ENCODE measurements around the gene LIN7A. TPM values are rescaled to one million over a fixed set of nuclear protein-coding genes. Genes with fewer than 3 reads are reported as not detected.

Gene LIN7A
- total and polyA plus RNA-seq, 2 of the 8 experiments (the other 6 are each of a cell fraction or from before 2014, with no cell fraction given): 5.8 to 22.0 TPM

GRCh38 chr12:80843969-80844368 lies 93.8 kb downstream of the LIN7A start (continued):
- no peak for TF ChIP-seq TBP (IDR thresholded peaks at IDR 0.05; ENCODE audit: low read depth, low read length)
- no peak for TF ChIP-seq HDAC6 (IDR thresholded peaks at IDR 0.05; ENCODE audit: low read depth, low read length)
- no peak for TF ChIP-seq TEAD4 (IDR thresholded peaks at IDR 0.05; ENCODE audit: low read depth, low read length)
- TF ChIP-seq YY1 (IDR thresholded peaks at IDR 0.05; ENCODE audit: low read depth, low read length): no peak
